COR-L47 (cell line): ENCODE measurements around the gene COL13A1.

ENCODE experiments used
- DNase-seq: peaks from one replicate; lab custom pipeline; 2025; lab: John Stamatoyannopoulos, UW

The COL13A1 gene

GRCh38 chr10:69791812-69792211, 9.9 kb upstream of the COL13A1 start:
- DNase-seq = no peak

- DNase-seq = no peak
Observed at GRCh38 chr10:69792341-69792740, 9.4 kb upstream of the COL13A1 start.

DNA sequence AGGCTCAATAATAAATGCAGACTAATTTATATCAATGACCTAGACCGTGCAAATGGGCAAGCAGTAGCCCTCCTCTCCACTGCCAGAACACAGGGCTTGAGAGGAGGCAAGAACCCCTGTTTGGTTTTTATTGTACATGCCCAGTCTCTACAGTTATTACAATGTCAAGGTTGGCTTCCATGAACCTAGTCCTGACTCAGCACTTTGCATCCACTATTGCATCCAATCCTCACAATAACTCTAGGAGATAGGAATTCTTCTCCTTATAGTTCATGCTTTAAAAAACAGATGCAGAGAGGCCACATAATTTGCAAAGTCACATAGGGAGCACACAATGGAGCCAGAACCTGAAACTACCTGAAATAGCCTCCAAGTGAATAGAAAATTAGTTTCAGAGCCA, 7.0 kb upstream of the COL13A1 start:
- DNase-seq = no peak

- DNase-seq = no peak
Observed at GRCh38 chr10:69795242-69795934, 6.3 kb upstream of the COL13A1 start.

- DNase-seq = no peak
Observed at GRCh38 chr10:69797959-69798358, 3.7 kb upstream of the COL13A1 start.

DNA sequence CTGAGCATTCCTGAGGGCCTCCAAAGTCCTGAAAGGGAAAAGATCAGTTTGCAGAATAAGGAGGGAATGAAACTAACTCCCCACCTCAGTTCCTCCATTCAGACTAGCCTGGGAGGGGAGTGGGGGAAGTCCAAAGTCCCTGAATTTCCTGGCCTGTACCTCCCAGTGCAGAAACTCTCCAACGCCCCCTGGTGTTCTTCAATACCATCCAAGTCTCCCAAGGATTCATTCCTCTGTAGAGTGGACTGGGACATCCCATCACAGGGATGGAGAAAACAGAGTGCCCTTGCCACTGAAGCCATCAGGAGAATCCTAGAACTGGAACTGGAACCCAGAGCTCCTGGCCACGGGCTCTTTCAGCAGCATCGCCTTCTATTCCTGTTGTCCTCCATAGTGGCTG, 1.6 kb upstream of the COL13A1 start:
- no peak for DNase-seq

DNA sequence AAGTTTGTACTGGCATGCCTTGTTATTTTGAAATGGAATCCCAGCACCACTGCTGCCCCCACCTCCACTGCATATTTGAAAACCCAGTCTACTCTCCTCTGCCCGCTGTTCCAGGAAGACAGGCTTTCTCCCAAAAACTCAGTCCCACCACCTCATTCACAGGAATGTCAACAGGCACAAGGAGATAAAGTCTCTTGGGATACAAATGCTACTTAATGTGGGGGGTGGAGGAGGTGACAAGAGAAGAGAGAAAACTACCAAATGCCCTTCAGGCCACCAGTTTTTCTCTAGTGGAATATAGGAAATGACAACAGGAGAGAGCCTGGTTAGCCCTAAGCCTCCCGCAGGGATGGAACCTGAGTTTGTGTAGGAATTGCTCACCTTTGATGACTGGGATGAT, 1.0 kb upstream of the COL13A1 start:
- DNase-seq = no peak

GRCh38 chr10:69801094-69801433, 642 bp upstream of the COL13A1 start:
- no peak for DNase-seq

GRCh38 chr10:69802424-69803161, 887 bp downstream of the COL13A1 start:
- DNase-seq = no peak

DNA sequence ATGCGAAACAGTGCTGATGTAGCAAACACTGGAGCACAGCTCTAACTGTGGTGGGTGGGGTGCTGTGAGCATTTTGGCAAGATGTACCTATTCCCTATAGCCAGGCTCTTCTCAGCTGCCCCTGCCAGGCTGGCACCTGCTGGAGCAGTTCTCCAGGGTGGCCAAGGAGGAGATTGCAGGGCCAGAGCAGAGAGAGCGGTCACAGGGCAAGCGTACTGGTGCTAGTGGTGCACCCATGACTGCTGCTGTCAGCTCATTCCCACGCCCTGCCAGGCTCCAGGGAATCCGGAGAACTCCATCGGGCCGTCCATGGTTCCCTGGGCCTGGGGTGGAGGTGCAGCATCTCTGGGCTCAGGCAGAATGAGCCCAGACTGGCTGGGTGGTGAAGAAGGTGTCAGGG, 2.1 kb downstream of the COL13A1 start:
- no peak for DNase-seq

DNA sequence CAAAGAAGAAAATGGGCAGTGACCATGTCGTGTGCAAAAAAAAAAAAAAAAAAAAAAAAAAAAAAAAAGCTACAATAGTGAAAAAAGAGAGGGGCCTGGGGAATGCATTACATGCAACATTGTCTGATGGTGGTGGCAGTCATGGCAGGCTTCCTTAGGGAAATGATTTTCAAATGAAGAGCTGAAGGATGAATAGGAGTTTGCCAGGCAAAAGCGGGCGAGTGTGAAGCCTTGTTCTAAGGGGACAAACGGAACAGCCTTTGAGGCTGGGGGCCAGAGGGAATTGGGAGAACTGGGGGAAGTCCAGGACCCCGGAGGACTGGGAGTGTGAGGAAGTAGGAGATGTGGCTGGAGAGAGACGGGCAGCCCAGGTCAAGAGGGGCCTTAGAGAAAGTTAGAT, 3.1 kb downstream of the COL13A1 start:
- DNase-seq = no peak

DNA sequence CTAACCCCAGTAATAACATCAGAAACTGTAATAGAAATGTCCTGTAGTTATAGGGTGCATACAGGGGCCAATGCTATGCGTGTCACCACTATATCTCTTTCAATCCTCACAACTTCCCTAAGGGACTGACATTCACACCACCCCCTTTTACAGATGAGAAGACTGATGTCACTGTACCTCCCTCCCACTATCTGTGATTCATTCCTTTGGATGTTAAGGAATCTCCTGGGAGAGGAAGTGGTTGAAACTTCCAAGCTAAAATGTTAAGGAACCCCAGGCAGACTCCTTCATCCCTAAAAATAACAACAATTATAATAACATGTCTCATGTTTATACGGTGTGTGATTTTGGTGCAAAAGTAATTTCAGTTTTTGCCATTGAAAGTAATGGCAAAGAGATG, 5.4 kb downstream of the COL13A1 start:
- no peak for DNase-seq

GRCh38 chr10:69807696-69808095, 6.0 kb downstream of the COL13A1 start:
- no peak for DNase-seq

- no peak for DNase-seq
Observed at GRCh38 chr10:69809318-69809717, 7.6 kb downstream of the COL13A1 start.

- DNase-seq = no peak
Observed at GRCh38 chr10:69810097-69810496, 8.4 kb downstream of the COL13A1 start.

DNA sequence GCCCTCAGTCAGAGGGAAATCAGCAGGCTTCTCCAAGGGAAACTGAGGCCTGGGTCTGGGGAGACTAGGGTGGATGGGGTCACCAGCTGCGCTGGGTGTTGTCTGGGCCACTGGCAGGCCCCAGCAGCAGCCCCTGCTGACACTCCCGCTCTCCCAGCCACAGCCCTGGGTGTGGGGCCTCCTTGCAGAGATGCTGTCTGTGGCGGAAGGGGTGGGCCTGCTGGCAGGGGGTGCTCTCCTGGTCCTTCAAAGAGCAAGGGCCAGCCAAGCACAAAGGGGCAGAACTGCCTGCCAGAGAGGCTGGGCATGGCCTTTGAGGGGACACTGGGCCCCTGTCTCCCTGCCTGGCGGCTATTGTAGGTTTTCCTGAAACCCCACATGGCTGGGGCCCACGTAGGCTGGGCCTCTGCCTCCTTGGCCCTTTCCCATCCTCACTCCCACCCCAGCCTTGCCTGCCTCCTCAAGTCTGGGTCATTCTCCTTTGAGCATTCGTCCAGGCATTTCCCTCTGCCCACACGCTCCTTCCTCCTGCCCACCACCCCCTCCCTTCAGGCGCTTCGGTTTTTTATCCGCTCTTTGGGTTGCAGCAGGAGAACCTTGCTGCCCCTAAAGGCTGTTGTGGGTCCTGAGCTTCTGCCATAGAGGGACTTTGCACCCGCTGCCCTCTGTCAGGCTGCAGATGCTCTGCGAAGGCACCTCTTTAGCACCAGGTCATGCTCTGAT, 9.1 kb downstream of the COL13A1 start:
- no peak for DNase-seq

- DNase-seq = no peak
Observed at GRCh38 chr10:69813632-69814031, 11.9 kb downstream of the COL13A1 start.

- DNase-seq = no peak
Observed at GRCh38 chr10:69814251-69814650, 12.5 kb downstream of the COL13A1 start.

DNA sequence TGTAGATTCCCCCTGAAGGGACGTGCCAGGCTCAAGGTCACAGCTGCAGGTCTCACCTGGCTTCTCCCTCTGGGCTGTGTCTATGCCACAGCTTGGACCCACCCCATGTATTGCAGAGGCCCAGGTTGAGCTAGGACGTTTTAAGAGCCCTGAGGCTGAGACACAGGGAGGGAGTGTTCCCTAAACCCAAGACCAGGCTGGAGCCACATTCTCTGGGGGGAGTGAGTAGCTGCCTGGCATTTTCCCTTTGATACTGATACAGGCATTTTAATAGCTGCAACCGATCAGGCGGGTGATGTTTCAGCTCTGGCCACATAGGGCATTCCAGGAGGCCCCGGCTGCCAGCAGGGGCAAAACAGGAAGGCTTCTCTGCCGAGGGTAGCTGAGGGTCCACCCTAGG, 13.4 kb downstream of the COL13A1 start:
- no peak for DNase-seq

DNA sequence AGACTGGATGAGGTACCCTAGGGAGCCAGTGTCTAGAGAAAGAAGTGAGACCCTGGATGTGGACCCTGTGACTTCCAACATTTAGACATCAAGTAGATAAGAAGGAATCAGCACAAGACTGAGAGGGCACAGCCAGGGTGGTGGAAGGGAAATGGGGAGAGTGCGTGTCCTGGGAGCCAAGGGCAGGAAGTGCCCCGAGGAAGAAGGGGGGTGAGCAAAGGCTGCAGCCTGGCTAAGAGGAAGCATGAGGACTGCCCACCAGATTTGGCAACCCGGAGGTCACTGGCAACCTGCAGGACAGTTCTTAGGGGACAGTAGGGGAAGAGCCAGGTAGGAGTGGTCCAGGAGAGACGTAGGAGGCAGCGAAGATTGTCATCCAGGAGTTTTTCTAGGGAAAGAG, 14.8 kb downstream of the COL13A1 start:
- DNase-seq = no peak

DNA sequence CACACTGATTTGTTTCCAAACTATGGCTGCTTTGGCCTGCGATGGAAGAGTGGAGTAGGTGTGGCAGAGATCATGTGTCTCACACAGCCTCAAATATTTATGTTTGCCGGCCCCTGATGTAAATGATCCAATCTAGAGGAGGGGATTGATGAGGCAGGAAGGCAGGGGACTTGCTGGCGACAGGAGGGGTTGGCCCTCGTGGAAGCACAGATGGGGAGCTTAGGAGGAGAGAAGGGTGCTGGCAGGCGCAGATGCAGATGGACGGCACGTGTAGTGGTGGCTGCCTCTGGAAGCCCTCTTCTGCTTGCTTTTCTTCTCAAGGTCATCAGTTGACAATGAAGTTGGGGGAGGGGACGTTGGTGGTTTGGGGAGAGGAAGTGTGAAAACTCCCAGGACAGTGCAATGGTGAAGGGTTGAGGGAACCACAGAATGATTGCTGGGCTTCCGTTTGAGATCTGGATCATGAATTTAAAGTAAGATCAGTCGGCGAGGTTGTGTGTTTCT, 15.4 kb downstream of the COL13A1 start:
- no peak for DNase-seq

DNA sequence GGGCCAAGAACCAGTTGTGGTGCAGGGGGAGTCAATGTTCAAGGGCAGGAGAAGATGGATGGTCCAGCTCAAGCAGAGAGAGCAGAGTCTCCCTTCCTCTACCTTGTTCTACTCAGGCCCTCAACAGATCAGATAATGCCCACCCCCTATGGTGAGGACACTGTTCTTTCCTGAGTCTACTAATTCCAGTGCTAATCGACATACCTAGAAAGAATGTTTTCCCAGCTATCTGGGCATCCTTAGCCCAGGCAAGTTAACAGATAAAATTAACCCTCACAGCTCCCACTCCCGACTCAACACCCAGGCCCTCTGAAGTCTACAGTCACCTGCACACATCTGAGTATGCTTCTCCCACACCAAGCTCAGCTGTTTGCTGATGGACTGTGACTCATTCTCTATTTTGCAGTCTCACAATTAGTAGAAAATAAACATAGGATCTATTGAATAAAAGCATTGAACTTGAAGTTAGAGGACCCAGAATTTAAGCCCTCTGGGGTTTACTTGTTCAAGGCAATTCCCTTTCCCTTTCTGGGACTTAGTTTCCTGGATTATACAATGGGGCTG, 17.1 kb downstream of the COL13A1 start:
- no peak for DNase-seq
